Ramos (cell line): ENCODE data around the gene TCTN1.
"Not testable (repeated sequence)": the region's sequence is repeated elsewhere in the genome, so short reads cannot be mapped to it uniquely, and the experiment has no call there.

Source experiments
- in situ Hi-C: fragments of 300-500 bp; cut with MboI; formaldehyde crosslinking; loops from one replicate; pipeline ENCODE4 v1.14.3; 2022; ENCODE audit warnings: low sequenced_read_pairs; ENCODE audit not compliant: unreplicated experiment

TCTN1 gene

GRCh38 chr12:110627500-110628195, 13.7 kb downstream of the TCTN1 start:
- in situ Hi-C loops = no loop called here

- in situ Hi-C loops = no loop called here
Measured at GRCh38 chr12:110635055-110635454, 21.1 kb downstream of the TCTN1 start.

- in situ Hi-C loops = no loop called here
Measured at GRCh38 chr12:110636516-110636915, 22.6 kb downstream of the TCTN1 start.

GRCh38 chr12:110637869-110638441, 24.0 kb downstream of the TCTN1 start:
- in situ Hi-C loops = no loop called here

- in situ Hi-C loops = no loop called here
Measured at GRCh38 chr12:110638796-110639195, 24.9 kb downstream of the TCTN1 start.

- in situ Hi-C loops = no loop called here
Measured at GRCh38 chr12:110639336-110640141, 25.6 kb downstream of the TCTN1 start.

- in situ Hi-C loops = no loop called here
Measured at GRCh38 chr12:110640275-110641025, 26.5 kb downstream of the TCTN1 start.

GRCh38 chr12:110641521-110641920, 27.6 kb downstream of the TCTN1 start:
- in situ Hi-C loops = no loop called here

GRCh38 chr12:110647631-110648040, 33.7 kb downstream of the TCTN1 start:
- in situ Hi-C loops = no loop called here

GRCh38 chr12:110649341-110649847, 35.5 kb downstream of the TCTN1 start:
- in situ Hi-C loops = no loop called here

- in situ Hi-C loops = not testable (repeated sequence)
Measured at GRCh38 chr12:110654238-110654637, 40.3 kb downstream of the TCTN1 start.

- in situ Hi-C loops = no loop called here
Measured at GRCh38 chr12:110656071-110656655, 42.2 kb downstream of the TCTN1 start.

GRCh38 chr12:110657747-110658146, 43.8 kb downstream of the TCTN1 start:
- in situ Hi-C loops = no loop called here

GRCh38 chr12:110658242-110658641, 44.3 kb downstream of the TCTN1 start:
- in situ Hi-C loops = no loop called here

GRCh38 chr12:110658878-110659277, 44.9 kb downstream of the TCTN1 start:
- in situ Hi-C loops = no loop called here

- in situ Hi-C loops = no loop called here
Measured at GRCh38 chr12:110661337-110661972, 47.5 kb downstream of the TCTN1 start.

- in situ Hi-C loops = no loop called here
Measured at GRCh38 chr12:110666892-110667291, 53.0 kb downstream of the TCTN1 start.

GRCh38 chr12:110667671-110668070, 53.7 kb downstream of the TCTN1 start:
- in situ Hi-C loops = no loop called here

GRCh38 chr12:110668480-110669192, 54.7 kb downstream of the TCTN1 start:
- in situ Hi-C loops = no loop called here
